OCI-LY7 (cell line): ENCODE results near the gene AGXT2. TPM values are rescaled to one million over a fixed set of nuclear protein-coding genes. Genes with fewer than 3 reads are reported as not detected.

ENCODE experiments used
- BruUV-seq: library from RNA; stranded (reverse); fragments of 400-500 nt; replicated peaks from 2 replicates; lab custom pipeline; 2021; lab: Mats Ljungman, UMichigan
- CTCF ChIA-PET: fragments of 300-600 bp; sonication (Branson Sonifier 250); formaldehyde crosslinking; loops from one replicate; lab custom pipeline; 2022; ENCODE audit warnings: antibody characterized with exemption; ENCODE audit not compliant: unreplicated experiment; lab: Charles Lee
- POLR2A ChIA-PET: fragments of 300-600 bp; sonication (Branson Sonifier 250); formaldehyde crosslinking; loops from one replicate; lab custom pipeline; 2022; ENCODE audit warnings: antibody characterized with exemption; lab: Charles Lee
- DNase-seq: peaks from one replicate; pipeline ENCODE4 v3.0.0-alpha.2; 2015; ENCODE audit warnings: low spot score
- H2AFZ ChIP-seq: fragments of 200-600 bp; sonication (generic), shearing (Covaris generic); 2 replicates; pipeline ENCODE4 v1.6.1; 2014; ENCODE audit warnings: mild to moderate bottlenecking, antibody characterized with exemption, low read length, moderate library complexity
- H3K27ac ChIP-seq: fragments of 200-600 bp; sonication (generic); 2 replicates; pipeline ENCODE4 v1.5.1; 2014; ENCODE audit warnings: mixed run types, low read depth, mild to moderate bottlenecking, moderate library complexity, low read length, inconsistent platforms; ENCODE audit not compliant: poor library complexity, severe bottlenecking
- H3K36me3 ChIP-seq: fragments of 200-600 bp; sonication (generic); 2 replicates; pipeline ENCODE4 v1.6.1; 2014; ENCODE audit warnings: mild to moderate bottlenecking, antibody characterized with exemption, low read length, moderate library complexity, mixed read lengths; ENCODE audit not compliant: insufficient read depth
- H3K4me1 ChIP-seq: fragments of 200-600 bp; sonication (generic); 2 replicates; pipeline ENCODE4 v1.5.1; 2014; ENCODE audit warnings: mild to moderate bottlenecking, low read length; ENCODE audit not compliant: insufficient read depth, poor library complexity, severe bottlenecking
- H3K4me2 ChIP-seq: fragments of 200-600 bp; sonication (generic); 2 replicates; pipeline ENCODE4 v1.6.1; 2014; ENCODE audit warnings: mild to moderate bottlenecking, low read length
- H3K4me3 ChIP-seq: fragments of 200-600 bp; sonication (generic); 2 replicates; pipeline ENCODE4 v1.5.1; 2014; ENCODE audit warnings: mild to moderate bottlenecking, low read depth, low read length; ENCODE audit not compliant: poor library complexity, severe bottlenecking
- H3K79me2 ChIP-seq: fragments of 200-600 bp; sonication (generic); 2 replicates; pipeline ENCODE4 v1.6.1; 2016; ENCODE audit warnings: low read depth, mild to moderate bottlenecking, low read length, moderate library complexity, mixed read lengths; ENCODE audit not compliant: insufficient read depth
- H3K9me2 ChIP-seq: fragments of 200-600 bp; sonication (generic); 2 replicates; pipeline ENCODE4 v1.6.1; 2016; ENCODE audit warnings: mild to moderate bottlenecking, low read length, mixed read lengths; ENCODE audit not compliant: insufficient read depth
- H3K9me3 ChIP-seq: fragments of 200-600 bp; sonication (generic); 2 replicates; pipeline ENCODE4 v1.6.1; 2014; ENCODE audit warnings: mild to moderate bottlenecking, mixed run types, low read length, mixed read lengths
- H4K20me1 ChIP-seq: fragments of 200-600 bp; sonication (generic); 2 replicates; pipeline ENCODE4 v1.6.1; 2014; ENCODE audit warnings: mild to moderate bottlenecking, antibody characterized with exemption, low read length, moderate library complexity, mixed read lengths; ENCODE audit not compliant: insufficient read depth
- EZH2phosphoT487 ChIP-seq: fragments of 200-600 bp; sonication (generic); IDR thresholded peaks from 2 replicates; pipeline ENCODE4 v1.6.1; 2018; ENCODE audit warnings: low read depth, borderline replicate concordance, mild to moderate bottlenecking, mixed run types, antibody characterized with exemption, low read length, moderate library complexity, mixed read lengths
- intact Hi-C: fragments of 100-400 bp; cut with micrococcal nuclease; formaldehyde crosslinking; loops from one replicate; pipeline ENCODE4 v1.10.0; 2022; ENCODE audit not compliant: unreplicated experiment
- total RNA-seq, 2 experiments: library from RNA; depleted of rRNA in 1 of 2; stranded (reverse); fragments of >200 nt in 1 of 2; shearing (Covaris generic) in 1 of 2; gene quantifications; 2 replicates each; pipeline ENCODE4 v1.2.3, GENCODE V29; 2014 to 2022
- TF ChIP-seq, protein P1 (sequence below): fragments of 200-600 bp; sonication (generic); conservative IDR thresholded peaks from 2 replicates; pipeline ENCODE4 v1.5.1; 2014; ENCODE audit warnings: mild to moderate bottlenecking, antibody characterized with exemption, low read length, moderate library complexity, mixed read lengths

Gene AGXT2
- total RNA-seq, 2 experiments from 2014 or later: not detected

DNA sequence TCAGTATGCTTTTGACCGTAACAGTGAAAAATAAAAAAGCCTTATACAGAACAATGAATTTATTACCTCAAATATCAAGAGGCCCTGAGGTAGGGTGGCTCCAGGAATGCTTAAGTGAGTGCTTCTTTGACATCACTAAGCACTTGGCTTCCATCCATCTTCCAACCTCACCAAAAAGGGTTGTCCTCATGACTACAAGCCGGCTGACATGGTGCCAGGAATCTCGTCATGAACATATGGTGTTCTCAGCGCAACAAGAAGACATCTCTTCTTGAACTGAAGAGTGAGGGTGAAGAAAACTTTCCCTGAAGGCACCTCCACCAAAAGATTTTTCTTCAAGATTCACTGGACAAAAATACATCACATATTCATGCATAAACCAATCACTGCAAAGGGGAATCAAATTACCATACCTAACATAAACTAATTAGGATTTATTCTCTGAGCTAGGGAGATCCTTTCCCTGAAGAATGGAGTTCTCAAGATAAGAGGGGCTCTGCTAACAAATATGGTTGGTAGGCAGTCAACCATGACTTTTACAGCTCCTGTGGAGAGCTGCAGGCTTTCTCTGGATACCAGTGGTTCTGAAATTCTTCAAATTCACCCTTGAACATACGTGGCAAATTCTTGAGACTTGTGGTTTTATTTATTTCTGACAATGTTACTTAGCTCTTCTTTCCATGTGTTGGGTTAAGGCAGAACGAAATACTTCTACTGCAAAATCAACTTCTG, 49.5 kb downstream of the AGXT2 start:
- H3K79me2 ChIP-seq: no peaks in the 10 kb centered on the region
- H3K4me2 ChIP-seq: no peak overlapping the region
- H3K27ac ChIP-seq: no peak overlapping the region
- no peaks in the 10 kb centered on the region for H4K20me1 ChIP-seq
- no peaks in the 10 kb centered on the region for H3K9me3 ChIP-seq
- intact Hi-C loops: no loop called here
- TF ChIP-seq, protein P1, sequence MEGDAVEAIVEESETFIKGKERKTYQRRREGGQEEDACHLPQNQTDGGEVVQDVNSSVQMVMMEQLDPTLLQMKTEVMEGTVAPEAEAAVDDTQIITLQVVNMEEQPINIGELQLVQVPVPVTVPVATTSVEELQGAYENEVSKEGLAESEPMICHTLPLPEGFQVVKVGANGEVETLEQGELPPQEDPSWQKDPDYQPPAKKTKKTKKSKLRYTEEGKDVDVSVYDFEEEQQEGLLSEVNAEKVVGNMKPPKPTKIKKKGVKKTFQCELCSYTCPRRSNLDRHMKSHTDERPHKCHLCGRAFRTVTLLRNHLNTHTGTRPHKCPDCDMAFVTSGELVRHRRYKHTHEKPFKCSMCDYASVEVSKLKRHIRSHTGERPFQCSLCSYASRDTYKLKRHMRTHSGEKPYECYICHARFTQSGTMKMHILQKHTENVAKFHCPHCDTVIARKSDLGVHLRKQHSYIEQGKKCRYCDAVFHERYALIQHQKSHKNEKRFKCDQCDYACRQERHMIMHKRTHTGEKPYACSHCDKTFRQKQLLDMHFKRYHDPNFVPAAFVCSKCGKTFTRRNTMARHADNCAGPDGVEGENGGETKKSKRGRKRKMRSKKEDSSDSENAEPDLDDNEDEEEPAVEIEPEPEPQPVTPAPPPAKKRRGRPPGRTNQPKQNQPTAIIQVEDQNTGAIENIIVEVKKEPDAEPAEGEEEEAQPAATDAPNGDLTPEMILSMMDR: no peak
- TF ChIP-seq EZH2phosphoT487: no peak
- H3K36me3 ChIP-seq: no peaks in the 10 kb centered on the region
- no peak overlapping the region for H2AFZ ChIP-seq
- ChIA-PET CTCF (no interaction called here), POLR2A (no interaction called here)
- H3K4me3 ChIP-seq: no peak overlapping the region
- no peaks in the 10 kb centered on the region for H3K9me2 ChIP-seq
- DNase-seq: no peak
- BruUV-seq: no TSS peak
- no peaks in the 10 kb centered on the region for H3K4me1 ChIP-seq

DNA sequence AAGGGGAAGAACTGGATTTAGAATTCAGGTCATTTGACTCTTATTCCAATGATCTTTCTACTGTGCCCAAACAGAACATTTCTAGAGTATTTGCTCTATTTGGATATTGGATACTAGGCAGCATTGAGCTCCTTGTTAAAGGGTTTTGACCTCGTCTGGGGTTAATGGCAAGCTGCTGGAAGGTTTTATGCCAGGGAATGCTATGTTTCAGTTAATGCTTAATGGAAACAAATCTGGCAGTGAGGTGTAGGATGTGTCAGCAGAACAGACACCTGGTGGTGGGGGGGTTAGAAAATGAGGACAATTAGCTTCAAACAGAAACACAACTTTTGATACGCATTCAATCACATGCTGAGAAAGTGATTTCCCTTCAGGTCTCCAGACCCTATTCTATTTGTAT, 51.5 kb downstream of the AGXT2 start:
- no peaks in the 10 kb centered on the region for H3K79me2 ChIP-seq
- no peaks in the 10 kb centered on the region for H3K9me3 ChIP-seq
- ChIA-PET POLR2A (interaction anchor here (0.6 to 0.7 kb wide), 2 partner anchors 990 to 1999 kb away, joined by 3 read pairs; no protein-coding TSS in a partner anchor), CTCF (no interaction called here)
- H3K36me3 ChIP-seq: no peaks in the 10 kb centered on the region
- no peaks in the 10 kb centered on the region for H4K20me1 ChIP-seq
- DNase-seq: no peak
- TF ChIP-seq, protein P1: no peak
- TF ChIP-seq EZH2phosphoT487: no peak
- intact Hi-C loops: no loop called here
- no peak overlapping the region for H3K4me2 ChIP-seq
- BruUV-seq: no TSS peak
- no peak overlapping the region for H3K27ac ChIP-seq
- H3K4me1 ChIP-seq: no peaks in the 10 kb centered on the region
- no peak overlapping the region for H3K4me3 ChIP-seq
- H2AFZ ChIP-seq: no peak overlapping the region
- H3K9me2 ChIP-seq: no peaks in the 10 kb centered on the region

DNA sequence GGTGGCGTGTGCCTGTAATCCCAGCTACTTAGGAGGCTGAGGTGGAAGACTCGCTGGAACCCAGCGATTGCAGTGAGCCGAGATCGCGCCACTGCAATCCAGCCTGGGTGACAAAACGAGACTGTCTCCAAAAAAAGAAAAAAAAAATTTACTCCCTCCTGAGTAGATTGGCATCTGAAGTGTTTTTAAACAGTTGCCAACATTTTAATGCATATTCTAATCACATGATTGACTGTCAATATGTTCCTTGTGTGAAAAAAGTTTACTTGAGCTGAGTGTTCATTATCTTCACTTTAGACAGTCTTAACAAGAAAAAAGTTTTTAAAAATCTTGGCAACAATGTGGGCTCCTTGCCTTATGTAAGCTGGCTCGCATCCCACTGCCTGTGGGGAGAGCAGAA, 53.8 kb downstream of the AGXT2 start:
- Histone ChIP-seq H3K4me1 (no peaks in the 10 kb centered on the region), H3K27ac (no peak overlapping the region), H2AFZ (no peak overlapping the region), H3K4me2 (no peak overlapping the region), H3K9me3 (no peaks in the 10 kb centered on the region), H3K4me3 (no peak overlapping the region), H4K20me1 (no peaks in the 10 kb centered on the region), H3K9me2 (no peaks in the 10 kb centered on the region), H3K79me2 (no peaks in the 10 kb centered on the region), H3K36me3 (no peaks in the 10 kb centered on the region)
- no TSS peak for BruUV-seq
- intact Hi-C loops: no loop called here
- DNase-seq: no peak
- CTCF ChIA-PET: no interaction called here
- no peak for TF ChIP-seq EZH2phosphoT487
- TF ChIP-seq, protein P1: no peak
- POLR2A ChIA-PET: interaction anchor here (0.6 kb wide), 1 partner anchor 9 kb away, joined by 3 read pairs; no protein-coding TSS in a partner anchor
